Effector memory CD4-positive, alpha-beta T cell (primary cell): Measurements from ENCODE around the gene SESN3.

ENCODE experiments used
- DNase-seq, 3 donors: peaks; one replicate each; pipeline ENCODE4 v3.0.0-alpha.2; 2020
- H3K27ac ChIP-seq: 2 replicates; pipeline ENCODE4 v1.7.0; 2013; ENCODE audit warnings: mild to moderate bottlenecking, low read length, moderate library complexity; ENCODE audit not compliant: insufficient read depth, poor library complexity, severe bottlenecking
- H3K27me3 ChIP-seq: replicated peaks from 2 replicates; pipeline ENCODE4 v1.7.0; 2013; ENCODE audit warnings: mild to moderate bottlenecking, low read length; ENCODE audit not compliant: insufficient read depth, control insufficient read depth, poor library complexity, severe bottlenecking
- H3K36me3 ChIP-seq: 2 replicates; pipeline ENCODE4 v1.7.0; 2013; ENCODE audit warnings: mild to moderate bottlenecking, low read length, moderate library complexity; ENCODE audit not compliant: control insufficient read depth, insufficient read depth
- H3K4me1 ChIP-seq: 2 replicates; pipeline ENCODE4 v1.7.0; 2013; ENCODE audit warnings: low read length, mild to moderate bottlenecking; ENCODE audit not compliant: control insufficient read depth, insufficient read depth, poor library complexity, severe bottlenecking
- H3K4me3 ChIP-seq: 2 replicates; pipeline ENCODE4 v1.7.0; 2013; ENCODE audit warnings: low read length, low read depth, mild to moderate bottlenecking; ENCODE audit not compliant: insufficient read depth, poor library complexity, severe bottlenecking
- H3K9me3 ChIP-seq: 2 replicates; pipeline ENCODE4 v1.7.0; 2013; ENCODE audit warnings: mild to moderate bottlenecking, low read length, moderate library complexity; ENCODE audit not compliant: control insufficient read depth

Gene SESN3

GRCh38 chr11:95242091-95242844, 11.3 kb upstream of the SESN3 start:
- H3K9me3 ChIP-seq, result no peaks in the 10 kb centered on the region
- no peak overlapping the region for H3K4me3 ChIP-seq
- H3K27ac ChIP-seq, result no peak overlapping the region
- H3K4me1 ChIP-seq, result no peaks in the 10 kb centered on the region
- no peaks in the 10 kb centered on the region for H3K27me3 ChIP-seq
- DNase-seq, result no peak
- no peaks in the 10 kb centered on the region for H3K36me3 ChIP-seq

GRCh38 chr11:95241681-95242081, 10.7 kb upstream of the SESN3 start:
- no peak overlapping the region for H3K27ac ChIP-seq
- no peak overlapping the region for H3K4me3 ChIP-seq
- H3K9me3 ChIP-seq, result no peaks in the 10 kb centered on the region
- H3K27me3 ChIP-seq, result no peaks in the 10 kb centered on the region
- no peaks in the 10 kb centered on the region for H3K36me3 ChIP-seq
- no peaks in the 10 kb centered on the region for H3K4me1 ChIP-seq
- DNase-seq, result no peak

DNA sequence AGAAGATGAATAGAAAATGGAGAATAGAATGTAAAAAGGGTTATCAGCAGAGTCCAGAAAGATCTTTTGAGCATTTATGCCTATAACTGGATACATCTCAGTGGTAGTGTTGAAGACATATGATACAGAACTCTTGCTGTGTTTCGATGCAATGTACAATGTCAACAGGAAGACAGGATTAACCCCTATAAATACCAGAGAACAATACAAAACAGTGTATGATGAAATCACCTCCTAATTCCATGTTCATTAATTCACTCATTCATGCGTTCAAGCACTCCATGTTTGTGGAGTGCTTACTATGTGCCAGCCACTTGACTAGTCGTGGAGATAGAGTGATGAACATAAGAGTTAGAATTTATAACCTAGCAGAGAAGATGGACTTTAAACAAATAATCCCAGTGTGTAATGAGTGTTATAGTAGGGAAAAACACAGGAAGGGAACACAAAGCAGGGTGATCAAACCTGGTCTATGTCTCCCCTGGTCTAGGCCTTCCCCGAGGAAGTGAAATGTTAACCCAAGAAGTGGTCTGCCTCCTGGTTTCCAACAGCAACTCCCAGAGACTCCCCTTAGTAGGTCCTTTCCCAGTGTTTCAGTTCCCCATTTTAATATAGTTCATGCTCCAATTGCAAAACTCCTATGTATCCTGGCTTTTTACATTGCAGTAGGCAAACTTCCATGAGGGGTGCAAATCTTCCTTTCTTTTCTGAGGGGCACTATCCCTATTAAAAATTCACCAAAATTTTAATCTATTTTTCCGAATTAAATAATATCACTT, 9.1 kb upstream of the SESN3 start:
- Histone ChIP-seq H3K27ac (no peak overlapping the region), H3K4me1 (no peaks in the 10 kb centered on the region), H3K4me3 (no peak overlapping the region), H3K36me3 (no peaks in the 10 kb centered on the region), H3K27me3 (no peaks in the 10 kb centered on the region), H3K9me3 (no peaks in the 10 kb centered on the region)
- no peak for DNase-seq

GRCh38 chr11:95232666-95233065, 1.7 kb upstream of the SESN3 start:
- no peak for DNase-seq
- Histone ChIP-seq H3K27ac (peak overlapping the region; percentile 79), H3K4me3 (peak overlapping the region; percentile 62), H3K9me3 (no peaks in the 10 kb centered on the region), H3K36me3 (no peaks in the 10 kb centered on the region), H3K27me3 (no peaks in the 10 kb centered on the region), H3K4me1 (peaks cover 13% of the 10 kb centered on the region)

DNA sequence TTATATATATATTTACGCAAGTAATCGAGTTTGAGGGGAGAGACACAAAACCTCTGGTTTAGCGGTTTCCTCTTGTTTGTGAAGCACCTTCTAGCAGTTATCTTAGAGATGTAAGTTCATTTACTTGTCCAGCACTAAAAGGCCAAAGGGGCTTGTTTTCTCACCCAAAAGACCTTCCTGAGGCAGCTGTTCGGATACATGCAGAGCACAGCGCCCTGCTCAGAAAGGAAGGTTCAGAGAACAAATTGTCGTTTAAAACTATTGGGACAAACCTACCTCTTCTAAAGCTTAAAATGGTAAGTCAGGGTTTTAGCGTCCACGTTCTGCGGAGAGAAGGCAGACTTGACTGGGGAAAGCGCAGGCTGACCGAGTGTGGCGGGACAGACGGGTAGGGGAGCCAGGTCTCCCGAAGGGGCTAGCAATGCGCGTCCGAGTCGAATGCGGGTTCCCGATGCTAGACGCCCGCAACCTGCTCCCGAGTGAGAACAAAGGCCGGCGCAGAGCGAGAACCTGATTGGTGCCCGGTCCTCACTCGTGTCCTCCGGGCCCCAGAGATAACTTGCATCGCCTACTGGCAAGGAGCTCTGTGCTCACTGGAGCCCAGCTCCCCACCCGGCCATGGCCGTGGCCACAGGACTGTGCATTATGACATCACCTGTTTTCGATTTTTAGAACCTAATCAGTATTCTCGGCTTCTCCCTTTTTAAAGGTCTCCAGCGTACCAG, 1.0 kb upstream of the SESN3 start:
- Histone ChIP-seq H3K36me3 (no peaks in the 10 kb centered on the region), H3K9me3 (no peaks in the 10 kb centered on the region), H3K27me3 (no peaks in the 10 kb centered on the region), H3K4me1 (peaks cover 13% of the 10 kb centered on the region), H3K4me3 (peak overlapping the region; percentile 62), H3K27ac (peak overlapping the region; percentile 79)
- peak; percentile 46 to 64 (median 54) for DNase-seq

DNA sequence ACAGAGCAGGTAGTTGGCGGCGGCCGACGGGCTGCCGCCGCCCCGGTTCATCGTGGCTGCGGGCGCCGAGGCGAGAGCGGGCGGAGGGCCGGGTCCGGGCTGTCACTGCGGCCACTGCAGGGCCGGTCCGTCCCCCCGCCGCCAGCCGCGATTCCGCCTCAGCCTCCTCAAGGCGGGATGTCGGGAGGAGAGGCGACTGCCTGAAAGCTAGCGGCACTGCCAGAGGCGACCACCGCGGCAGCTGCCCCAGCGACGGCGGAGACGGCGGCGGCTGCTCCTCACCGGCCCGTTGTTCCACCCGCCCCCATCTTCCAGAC, 234 bp downstream of the SESN3 start:
- Histone ChIP-seq H3K9me3 (no peaks in the 10 kb centered on the region), H3K4me3 (peak overlapping the region; percentile 92), H3K36me3 (no peaks in the 10 kb centered on the region), H3K27ac (peak overlapping the region; percentile 65), H3K27me3 (no peaks in the 10 kb centered on the region), H3K4me1 (peaks cover 13% of the 10 kb centered on the region)
- DNase-seq, result no peak

- H3K9me3 ChIP-seq, result no peaks in the 10 kb centered on the region
- peak overlapping the region; percentile 92 for H3K4me3 ChIP-seq
- H3K4me1 ChIP-seq, result peaks cover 13% of the 10 kb centered on the region
- DNase-seq, result peak in 2 of 3 donors; percentile 9 to 10
- H3K27me3 ChIP-seq, result no peaks in the 10 kb centered on the region
- H3K36me3 ChIP-seq, result no peaks in the 10 kb centered on the region
- peak overlapping the region; percentile 65 for H3K27ac ChIP-seq
Observed at GRCh38 chr11:95229993-95230809, 801 bp downstream of the SESN3 start.

DNA sequence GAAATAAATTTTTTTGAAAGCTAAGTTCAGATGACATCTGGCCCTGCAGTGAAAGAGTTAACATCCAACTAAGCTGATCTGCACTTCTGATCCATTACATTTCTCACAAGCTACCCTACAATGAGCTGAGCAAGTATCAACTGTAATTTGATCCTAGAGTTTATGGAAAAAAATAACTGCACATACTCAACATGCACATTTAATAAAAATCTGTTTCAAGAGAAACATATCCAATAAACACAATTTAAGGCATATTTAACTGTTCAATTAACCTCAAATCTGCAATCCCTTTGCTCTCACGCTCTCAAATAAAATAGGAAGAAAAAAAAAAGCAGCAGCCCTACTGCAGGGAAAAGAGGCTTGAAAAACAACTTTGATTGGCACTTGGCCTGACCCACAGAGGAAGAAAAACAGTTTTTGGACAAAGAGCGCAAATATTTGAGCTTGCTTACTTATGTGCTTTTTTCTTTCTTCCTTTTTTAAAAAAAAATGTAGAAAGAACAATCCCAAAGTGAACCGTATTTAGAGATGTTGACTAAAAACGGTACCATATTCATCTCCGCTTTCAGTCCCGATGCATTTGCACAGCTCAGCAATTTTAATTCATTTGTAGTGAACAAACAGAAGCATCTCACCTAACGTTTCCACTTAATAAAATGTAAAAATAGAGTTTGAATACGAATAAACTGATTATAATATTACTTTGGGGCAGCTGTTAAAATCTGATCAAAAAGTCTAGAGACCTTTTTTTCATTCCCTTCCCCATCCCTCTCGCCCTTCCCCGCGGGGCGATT, 1.6 kb downstream of the SESN3 start:
- H3K27me3 ChIP-seq, result no peaks in the 10 kb centered on the region
- peak overlapping the region; percentile 92 for H3K4me3 ChIP-seq
- peak overlapping the region; percentile 18 for H3K27ac ChIP-seq
- H3K9me3 ChIP-seq, result no peaks in the 10 kb centered on the region
- DNase-seq, result no peak
- no peaks in the 10 kb centered on the region for H3K36me3 ChIP-seq
- H3K4me1 ChIP-seq, result peaks cover 13% of the 10 kb centered on the region
